OCI-M2 (cell line): ENCODE measurements around the gene EZR.

Experiments used
- DNase-seq: peaks from one replicate; lab custom pipeline; 2025; ENCODE audit not compliant: unreplicated experiment; lab: John Stamatoyannopoulos, UW

The EZR gene

GRCh38 chr6:158819977-158820622, 932 bp upstream of the EZR start:
- DNase-seq, result no peak

GRCh38 chr6:158818581-158819212, 471 bp downstream of the EZR start:
- no peak for DNase-seq

GRCh38 chr6:158817728-158818580, 1.2 kb downstream of the EZR start:
- DNase-seq, result no peak

GRCh38 chr6:158816803-158817727, 2.1 kb downstream of the EZR start:
- DNase-seq, result no peak

GRCh38 chr6:158816329-158816728, 2.8 kb downstream of the EZR start:
- no peak for DNase-seq

- DNase-seq, result no peak
These were observed 3.3 kb downstream of the EZR start for GRCh38 chr6:158815907-158816306.

GRCh38 chr6:158815379-158815724, 3.8 kb downstream of the EZR start:
- no peak for DNase-seq

GRCh38 chr6:158813032-158813431, 6.1 kb downstream of the EZR start:
- DNase-seq, result no peak

GRCh38 chr6:158812611-158813010, 6.6 kb downstream of the EZR start:
- DNase-seq, result no peak

GRCh38 chr6:158810155-158811095, 8.7 kb downstream of the EZR start:
- DNase-seq, result no peak

GRCh38 chr6:158808941-158809678, 10.1 kb downstream of the EZR start:
- no peak for DNase-seq

- DNase-seq, result no peak
These were observed 10.7 kb downstream of the EZR start for GRCh38 chr6:158808442-158808833.

GRCh38 chr6:158807515-158808441, 11.4 kb downstream of the EZR start:
- no peak for DNase-seq

- DNase-seq, result no peak
These were observed 13.3 kb downstream of the EZR start for GRCh38 chr6:158805698-158806377.

- no peak for DNase-seq
These were observed 15.0 kb downstream of the EZR start for GRCh38 chr6:158804207-158804606.

GRCh38 chr6:158803733-158804143, 15.4 kb downstream of the EZR start:
- DNase-seq, result no peak

- DNase-seq, result no peak
These were observed 17.4 kb downstream of the EZR start for GRCh38 chr6:158801655-158802294.
